Stimulated activated naive CD4-positive, alpha-beta T cell (primary cell): ENCODE results near the gene ATP2A2.
A peak's percentile ranks its signal among the peaks of the same experiment; 100 is the strongest.

Experiments used
- DNase-seq, 6 experiments: peaks; one replicate each; lab custom pipeline; 2025; lab: John Stamatoyannopoulos, UW

Gene ATP2A2

GRCh38 chr12:110262442-110263388 is 18.3 kb upstream of the ATP2A2 start:
- no peak for DNase-seq

DNA sequence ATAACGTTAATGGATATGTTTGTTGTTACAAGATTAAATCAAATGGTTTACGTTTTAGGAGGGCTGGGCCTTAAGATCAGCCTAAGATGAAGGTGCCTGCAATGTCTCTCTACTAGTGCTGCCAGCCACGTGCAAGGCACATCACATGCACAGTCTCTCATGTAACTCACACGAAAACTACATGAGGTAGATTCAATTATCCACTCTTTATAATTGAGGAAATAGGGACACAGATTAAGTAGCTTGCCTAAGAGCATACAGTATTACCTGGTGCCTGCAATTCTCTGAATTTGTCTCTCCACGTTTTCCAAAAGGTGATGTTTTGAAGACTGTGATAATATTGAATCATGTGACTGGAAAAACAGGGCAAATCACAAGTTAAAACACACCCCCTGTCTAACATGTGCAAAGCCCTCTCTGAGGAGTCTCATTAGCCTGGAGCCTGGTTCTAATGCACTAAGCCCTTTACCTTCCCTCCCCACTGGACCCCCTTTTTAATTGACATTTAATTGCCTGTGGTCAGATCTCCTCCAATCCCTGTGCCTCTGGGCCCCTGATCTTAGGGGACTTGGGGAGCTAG is 14.6 kb upstream of the ATP2A2 start:
- no peak for DNase-seq

GRCh38 chr12:110266980-110267620 is 13.9 kb upstream of the ATP2A2 start:
- DNase-seq, result no peak

GRCh38 chr12:110269622-110270124 is 11.4 kb upstream of the ATP2A2 start:
- no peak for DNase-seq

DNA sequence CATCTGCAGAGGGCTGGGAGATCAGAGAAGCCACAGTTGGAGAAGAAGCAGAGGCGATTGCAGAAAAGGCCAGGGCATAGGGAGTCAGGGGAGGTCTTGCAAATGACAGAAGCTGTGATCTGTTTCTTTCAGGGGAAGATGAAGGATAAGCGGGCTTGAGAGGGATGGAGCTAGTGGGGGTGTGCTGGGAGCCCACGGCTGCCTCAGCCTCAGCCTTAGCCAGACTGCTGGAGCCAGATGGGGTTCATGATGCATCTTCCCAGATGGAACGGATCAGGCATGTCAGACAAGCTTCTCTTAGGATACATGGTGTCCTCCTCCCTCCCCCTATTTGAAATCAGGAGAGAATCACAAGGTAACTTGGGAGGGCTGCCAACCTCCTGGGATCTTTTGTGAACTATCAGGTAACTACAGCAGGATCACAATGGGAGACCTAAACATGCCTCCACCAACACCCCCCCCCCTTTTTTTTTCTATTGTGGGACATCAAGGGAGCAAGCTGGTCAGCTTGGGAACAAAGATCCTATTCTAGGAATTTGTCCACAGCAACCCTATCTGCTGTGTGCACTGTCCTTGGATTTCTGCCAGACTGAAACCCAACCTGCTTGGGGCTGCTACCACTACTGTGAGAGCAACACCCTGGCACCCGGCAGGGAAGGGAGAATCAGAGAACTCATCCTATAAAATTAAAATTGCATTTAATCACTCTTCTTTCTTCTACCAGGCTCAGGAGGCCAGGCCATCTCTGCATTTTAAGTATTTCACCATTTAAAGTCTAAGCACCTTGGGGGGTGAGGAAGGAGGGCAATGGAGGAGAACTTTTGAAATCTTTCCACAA is 10.7 kb upstream of the ATP2A2 start:
- no peak for DNase-seq

DNA sequence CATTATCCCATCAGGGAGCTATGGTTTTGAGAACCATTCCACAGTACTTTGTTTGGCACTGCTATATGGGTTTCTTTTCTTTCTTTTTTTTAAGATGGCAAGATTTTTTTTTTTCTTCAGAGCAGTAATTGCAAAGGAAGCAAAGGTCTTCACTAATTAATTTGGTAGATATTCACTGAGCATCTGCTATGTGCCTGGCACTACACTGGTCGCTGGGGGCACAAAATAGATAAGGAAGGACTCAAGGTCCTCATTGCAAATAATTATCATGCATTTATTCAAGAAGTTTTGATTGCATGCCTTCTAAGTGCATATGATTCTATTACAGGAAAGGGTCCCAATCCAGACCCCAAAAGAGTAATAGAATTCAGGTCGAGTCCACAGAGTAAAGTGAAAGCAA is 10.0 kb upstream of the ATP2A2 start:
- no peak for DNase-seq

DNA sequence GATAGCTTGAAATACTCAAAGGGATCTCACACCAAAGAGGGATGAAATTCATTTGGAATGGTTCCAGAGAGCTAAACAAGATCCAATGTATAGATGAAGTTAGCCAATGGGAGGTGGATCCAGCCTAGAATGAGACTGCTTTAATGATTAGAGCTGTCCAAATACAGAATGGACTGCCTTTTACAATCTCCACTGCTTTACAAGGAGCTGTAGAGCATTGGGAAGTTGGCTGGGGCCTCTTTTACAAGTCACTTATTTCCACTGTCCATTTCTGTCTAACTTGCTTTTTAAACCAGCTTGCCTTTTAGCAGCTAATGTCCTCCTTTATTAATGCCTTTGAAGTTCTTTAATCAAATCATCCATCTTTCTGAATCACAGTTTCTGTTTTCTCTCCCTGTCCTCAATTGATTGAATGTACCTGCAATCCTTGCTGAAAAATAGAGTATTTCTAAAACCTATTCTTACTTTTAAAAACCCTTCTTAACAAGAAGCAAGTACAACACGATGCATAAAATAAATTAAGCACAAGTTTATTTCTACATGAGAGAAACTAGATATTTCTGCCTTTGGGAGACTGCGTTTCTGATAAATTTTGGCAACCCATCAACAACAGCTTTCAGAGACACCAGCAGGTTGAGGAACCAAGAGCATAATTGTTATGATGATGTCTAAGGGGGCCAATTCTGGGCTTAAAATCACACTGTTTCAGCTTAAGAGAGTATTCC is 3.4 kb upstream of the ATP2A2 start:
- DNase-seq, result no peak

- no peak for DNase-seq
Observed at GRCh38 chr12:110278255-110278536, 2.9 kb upstream of the ATP2A2 start.

DNA sequence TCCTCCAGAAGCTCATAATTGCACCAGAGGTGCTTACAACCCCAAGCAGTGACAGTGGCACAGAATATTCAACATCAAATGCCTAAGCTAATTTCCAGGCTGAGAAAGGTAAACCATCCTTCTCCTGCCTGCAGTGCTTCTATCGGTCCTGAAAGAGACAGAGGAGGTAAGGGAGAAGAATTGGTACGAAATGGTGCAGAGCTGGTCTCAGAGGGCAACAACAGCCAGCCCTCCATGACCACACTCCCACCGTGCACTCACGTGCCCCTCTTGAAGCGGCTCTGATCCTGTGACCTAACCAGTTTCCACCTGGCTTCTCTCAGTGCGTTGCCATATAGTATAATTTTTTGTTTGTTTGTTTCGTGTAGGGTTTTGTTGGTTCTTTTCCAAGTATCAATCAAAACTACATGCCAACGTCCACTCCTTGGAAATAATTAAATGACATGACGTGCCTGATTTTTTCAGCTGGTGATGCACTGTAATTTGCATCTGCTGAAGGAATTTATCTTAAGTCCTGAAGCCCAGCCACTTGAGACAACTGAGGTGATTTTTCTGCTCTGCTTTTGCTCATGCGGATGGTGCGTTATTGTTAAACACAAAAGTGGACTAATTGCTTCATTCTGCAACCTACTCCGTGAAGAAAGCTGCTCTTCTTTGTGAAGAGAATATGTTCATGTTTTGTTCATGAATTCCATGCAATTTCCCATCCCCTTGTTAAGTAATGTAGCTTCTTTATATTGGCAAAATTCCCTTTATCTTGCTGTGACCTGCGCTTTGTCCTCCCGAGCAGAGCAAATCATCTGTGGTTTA is 1.3 kb upstream of the ATP2A2 start:
- DNase-seq, result no peak

GRCh38 chr12:110280392-110280778 is 662 bp upstream of the ATP2A2 start:
- peak in 4 of 6 experiments; percentile 30 to 58 (median 38) for DNase-seq

GRCh38 chr12:110281549-110282299 is 677 bp downstream of the ATP2A2 start:
- DNase-seq, result peak in 4 of 6 experiments; percentile 38 to 50 (median 50)

GRCh38 chr12:110282300-110282860 is 1.3 kb downstream of the ATP2A2 start:
- peak in 1 of 6 experiments; percentile 32 for DNase-seq

- DNase-seq, result no peak
Observed at GRCh38 chr12:110282956-110283817, 2.1 kb downstream of the ATP2A2 start.

DNA sequence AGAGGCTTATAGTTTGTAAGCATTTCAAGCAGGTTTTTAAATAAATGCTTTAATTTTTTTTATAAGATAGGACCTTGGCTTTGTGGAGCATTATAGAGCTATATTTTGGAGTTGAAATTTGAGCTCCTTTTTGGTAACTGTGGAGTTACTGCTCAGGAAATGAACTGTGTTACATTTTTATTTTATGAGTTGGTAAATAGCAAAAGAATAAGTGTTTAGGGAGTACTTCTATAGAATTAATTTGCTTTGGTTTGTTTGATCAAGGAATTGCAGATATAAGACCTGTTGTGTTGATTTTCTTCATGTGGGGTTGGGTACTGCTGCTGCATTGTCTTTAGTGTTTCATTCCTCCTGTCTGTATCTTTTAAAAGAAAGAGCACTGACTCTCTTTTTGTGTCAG is 3.5 kb downstream of the ATP2A2 start:
- DNase-seq, result no peak

GRCh38 chr12:110286623-110287022 is 5.6 kb downstream of the ATP2A2 start:
- DNase-seq, result no peak

DNA sequence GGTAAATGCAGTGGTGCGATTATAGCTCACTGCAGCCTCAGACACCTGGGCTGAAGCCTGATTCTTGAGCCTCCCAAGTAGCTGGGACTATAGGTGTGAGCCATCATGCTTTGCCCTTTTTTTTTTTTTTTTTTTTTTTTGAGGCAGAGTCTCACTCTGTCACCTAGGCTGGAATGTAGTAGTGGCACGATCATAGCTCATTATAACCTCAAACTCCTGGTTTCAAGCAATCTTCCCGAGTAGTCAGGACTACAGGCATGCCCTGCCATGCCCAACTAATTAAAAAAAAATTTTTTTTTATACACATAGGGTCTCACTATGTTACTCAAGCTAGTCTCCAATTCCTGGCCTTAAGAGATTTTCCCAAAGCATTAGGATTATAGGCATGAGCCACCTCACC is 6.9 kb downstream of the ATP2A2 start:
- DNase-seq, result no peak

GRCh38 chr12:110289044-110289710 is 8.1 kb downstream of the ATP2A2 start:
- no peak for DNase-seq

DNA sequence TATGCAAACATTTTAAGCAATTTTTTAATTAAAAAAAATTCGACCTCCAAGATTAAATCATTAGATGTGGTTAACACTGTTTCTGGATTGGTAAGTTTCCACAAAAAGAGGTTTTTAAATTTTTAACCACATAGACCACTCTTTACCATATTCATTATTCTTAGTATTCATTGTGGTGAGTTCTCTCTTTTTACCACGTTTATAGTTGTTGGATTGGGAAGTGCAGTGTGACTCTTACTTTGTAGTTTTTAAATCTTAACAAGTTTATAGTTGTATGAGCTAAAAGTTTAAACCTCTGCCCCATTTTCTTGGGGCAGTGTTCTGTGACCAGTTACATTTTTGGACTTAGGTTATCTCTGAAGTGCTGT is 8.6 kb downstream of the ATP2A2 start:
- no peak for DNase-seq
